HG03103 (cell line): Measurements from ENCODE around the gene UTF1.

ENCODE experiments used
- ATAC-seq: cut with Tn5 transposase; IDR thresholded peaks from one replicate; pipeline ENCODE4 v1.9.1; 2021; ENCODE audit warnings: low read depth; ENCODE audit not compliant: unreplicated experiment

Gene UTF1

DNA sequence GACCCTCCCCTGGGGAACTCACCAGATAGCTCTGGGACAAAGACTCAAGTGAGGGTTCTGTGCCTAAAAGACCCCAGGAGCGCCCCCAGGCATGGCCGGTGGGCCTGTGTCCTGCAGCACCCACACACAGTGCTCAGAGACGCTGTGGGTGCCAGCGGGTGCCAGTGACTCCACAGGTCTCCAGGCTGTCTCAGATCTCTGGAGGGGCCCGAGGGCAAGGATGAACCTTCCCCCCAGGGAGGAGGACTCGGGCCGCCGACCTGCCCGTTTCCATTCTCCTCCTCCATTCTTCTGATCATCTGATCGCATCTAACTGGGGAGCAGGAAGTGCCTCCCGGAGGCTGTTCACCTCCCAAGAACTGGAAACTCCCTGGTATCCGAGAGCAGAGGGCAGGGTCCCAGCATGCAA lies 45.7 kb downstream of the UTF1 start:
- ATAC-seq: peak; percentile 31

DNA sequence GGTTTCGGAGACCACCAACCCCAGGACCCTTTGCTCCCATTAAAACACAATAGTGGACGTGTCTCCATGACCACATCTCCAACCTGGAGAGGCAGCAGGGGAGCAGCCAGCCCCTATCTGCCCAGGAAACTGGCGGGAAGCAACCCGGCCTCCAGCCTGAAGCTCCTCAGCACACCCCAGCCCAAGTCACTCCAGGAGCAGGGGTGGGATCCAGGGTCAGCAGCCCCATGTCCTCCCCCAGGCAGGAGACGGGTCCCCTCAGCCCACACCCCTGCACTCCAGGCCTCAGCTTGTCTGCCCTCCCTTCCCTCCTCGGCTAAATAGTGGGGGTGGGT lies 46.0 kb downstream of the UTF1 start:
- no peak for ATAC-seq

DNA sequence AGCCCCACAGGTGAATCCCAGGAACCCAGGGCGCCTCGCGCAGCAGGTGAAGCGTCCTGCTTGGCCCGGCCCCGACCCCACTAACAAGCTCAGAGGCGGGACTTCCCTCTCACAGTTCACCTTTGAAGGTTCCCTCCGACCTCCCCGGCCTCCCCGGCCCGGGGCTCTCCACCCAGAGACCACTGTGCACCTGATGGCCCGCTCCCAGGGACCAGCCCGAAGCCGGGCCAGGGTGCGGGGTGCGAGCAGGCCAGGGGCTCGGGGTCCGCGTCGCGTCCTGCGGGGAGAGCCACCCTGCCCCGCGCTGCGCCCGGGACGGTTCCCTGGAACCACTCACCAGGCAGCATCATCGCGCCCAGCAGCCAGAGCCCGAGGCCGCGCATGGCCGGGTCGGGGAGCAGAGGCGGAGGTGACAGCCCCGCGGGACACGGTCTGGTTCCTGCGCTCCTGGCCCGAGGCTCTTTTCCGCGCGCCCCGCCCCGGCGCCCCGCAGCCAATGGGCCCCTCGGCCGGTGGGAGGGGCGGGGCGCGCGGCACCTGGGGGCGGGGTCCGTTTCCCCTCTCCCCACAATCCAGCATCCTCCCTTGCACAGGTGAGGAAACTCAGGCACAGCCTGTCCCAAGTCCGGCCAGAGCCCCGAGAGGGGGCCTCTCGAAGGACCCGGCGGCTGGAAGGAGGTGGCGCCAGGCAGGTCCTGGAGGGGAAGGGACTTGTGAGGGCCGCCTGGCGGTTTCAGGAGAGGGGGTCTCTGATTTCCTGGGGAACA lies 46.6 kb downstream of the UTF1 start, which contains the start of gene ADAM8:
Gene ADAM8 (minus strand): TSS at position 434 of the 767 bp plus-strand sequence. CDS start 51 bp downstream, at position 383.
- peak; percentile 41 for ATAC-seq

DNA sequence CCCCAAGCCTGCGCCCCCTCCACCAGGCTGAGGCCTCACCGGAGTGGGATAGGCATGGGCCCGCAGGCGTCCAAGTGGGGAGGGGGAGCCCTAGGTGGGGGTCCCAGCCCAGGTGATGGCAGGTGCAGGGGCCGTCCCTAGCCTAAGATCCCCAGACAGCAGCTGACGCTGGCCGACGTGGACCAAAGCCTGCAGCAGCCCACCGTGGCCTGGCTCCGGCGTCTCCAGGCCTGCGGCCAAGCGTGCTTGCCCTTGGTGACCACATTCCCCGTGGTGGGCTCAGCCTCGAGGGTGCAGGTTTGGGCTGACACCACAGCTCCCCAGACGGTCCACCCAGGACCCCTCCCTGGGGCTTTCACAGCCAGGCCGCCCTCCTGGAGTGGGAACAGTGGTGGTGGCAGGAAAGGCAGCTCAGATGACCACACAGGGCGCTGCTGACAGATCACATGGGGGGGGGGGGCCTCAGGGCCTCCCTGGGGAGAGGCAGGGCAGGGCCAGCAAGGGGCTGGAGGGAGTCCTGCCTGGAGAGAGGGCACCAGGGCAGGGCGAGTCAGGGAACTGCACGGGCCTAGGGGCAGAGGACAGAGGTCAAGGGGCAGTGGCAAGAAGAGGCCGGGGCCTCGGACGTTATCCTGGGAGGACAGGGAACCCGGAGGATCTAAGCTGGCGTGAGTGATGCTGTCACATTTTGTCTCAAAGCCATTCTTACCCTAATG lies 47.4 kb downstream of the UTF1 start:
- ATAC-seq: no peak

DNA sequence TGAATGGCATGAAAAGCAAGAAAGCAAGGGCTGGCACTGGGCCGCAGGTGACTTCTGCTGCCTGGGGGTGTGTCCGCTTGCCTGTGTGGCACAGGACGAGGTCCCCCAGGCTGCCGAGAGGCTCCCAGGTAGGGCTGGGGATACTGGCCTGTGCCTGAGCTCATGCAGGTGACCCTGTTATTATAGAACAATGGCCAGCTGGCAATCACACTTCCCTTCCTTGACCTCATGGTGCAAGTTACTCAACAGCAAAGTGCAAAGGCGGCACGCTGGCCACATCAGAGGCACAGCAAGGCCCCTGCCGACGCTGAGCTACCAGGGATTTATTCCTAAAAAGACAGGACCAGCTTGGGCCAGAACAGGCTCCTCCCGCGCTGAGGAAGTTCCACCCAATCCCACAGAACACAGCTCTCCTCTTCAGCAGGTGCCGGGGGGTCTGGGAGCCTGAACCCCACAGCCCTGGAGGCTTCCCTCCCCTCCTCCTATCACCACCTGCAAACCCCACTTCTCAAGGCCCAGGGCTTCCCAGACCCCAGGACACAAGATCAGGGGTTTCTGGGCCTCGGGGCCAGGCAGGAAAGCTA lies 48.1 kb downstream of the UTF1 start:
- ATAC-seq: no peak

DNA sequence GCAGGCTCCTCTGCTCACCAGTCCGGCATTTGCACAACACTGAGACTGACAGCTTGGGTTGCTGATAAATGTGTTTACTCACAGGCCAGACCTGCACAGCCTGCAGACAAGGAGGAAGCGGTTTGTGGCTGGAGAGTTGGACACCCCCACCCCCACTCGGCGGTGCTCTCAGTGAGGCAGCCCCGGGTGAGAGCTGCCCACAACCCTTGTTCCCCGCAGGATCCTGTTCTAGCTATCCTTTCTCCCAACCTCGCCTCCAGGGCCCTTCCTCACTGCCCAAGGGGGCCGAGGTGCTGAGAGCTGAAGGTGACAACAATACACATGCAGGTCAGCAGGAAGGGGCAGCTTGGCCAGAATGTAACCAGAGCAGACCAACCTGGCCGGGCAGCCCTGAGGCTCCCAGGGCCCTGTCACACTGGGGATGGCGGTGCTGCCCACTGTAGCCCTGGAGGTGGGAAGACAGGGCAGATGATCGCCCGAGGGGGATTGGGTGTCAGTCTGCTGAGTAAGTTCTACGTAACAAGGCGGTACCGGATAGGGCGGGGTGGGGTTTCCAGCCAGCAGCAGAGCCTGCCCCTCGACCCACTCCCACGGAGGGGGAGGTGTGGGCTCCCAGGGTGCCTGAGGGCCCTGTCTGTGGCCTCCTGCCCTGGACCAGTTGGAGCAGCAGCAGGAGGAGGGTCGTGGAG lies 48.7 kb downstream of the UTF1 start:
- peak; percentile 40 for ATAC-seq

DNA sequence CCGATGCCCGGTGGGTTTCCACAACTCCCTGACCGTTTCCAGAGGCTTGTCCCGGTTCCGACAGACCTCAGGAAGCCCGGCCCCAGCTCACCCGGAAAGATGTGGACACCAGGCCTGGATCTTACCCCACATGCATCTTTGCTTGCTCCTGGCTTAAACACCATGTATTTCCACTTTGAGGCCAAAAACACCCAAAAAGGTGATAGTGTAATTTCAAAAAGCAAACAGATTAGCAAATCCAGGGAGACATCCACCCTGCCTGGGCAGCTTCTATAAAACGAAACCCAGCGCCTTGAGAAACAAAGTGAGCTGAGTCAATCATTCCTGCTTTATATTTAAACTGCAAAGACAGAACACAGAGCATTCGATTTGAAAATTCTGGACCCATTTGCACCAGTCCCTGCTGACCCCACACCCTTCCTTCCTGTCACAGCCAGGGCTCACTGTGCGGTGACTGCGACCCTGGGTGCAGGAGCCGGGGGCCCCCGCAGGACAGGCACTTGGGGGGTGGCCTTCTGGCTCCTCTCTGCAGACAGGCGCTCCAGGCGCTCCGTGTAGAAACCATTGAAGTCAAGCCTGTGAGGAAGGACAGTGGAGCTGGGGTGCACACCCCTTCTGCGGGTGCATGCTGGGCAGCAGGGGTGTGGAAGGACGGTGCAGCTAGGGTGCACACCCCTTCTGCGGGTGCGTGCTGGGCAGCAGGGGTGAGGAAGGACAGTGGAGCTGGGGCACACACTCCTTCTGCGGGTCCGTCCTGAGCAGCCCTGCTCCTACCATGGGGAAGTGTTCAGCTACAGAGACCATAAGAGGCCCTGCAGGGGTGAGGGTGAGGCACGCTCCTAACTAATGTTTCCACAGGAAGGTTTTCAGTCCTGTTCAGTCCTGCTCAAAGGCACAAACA lies 49.6 kb downstream of the UTF1 start:
- ATAC-seq: no peak

DNA sequence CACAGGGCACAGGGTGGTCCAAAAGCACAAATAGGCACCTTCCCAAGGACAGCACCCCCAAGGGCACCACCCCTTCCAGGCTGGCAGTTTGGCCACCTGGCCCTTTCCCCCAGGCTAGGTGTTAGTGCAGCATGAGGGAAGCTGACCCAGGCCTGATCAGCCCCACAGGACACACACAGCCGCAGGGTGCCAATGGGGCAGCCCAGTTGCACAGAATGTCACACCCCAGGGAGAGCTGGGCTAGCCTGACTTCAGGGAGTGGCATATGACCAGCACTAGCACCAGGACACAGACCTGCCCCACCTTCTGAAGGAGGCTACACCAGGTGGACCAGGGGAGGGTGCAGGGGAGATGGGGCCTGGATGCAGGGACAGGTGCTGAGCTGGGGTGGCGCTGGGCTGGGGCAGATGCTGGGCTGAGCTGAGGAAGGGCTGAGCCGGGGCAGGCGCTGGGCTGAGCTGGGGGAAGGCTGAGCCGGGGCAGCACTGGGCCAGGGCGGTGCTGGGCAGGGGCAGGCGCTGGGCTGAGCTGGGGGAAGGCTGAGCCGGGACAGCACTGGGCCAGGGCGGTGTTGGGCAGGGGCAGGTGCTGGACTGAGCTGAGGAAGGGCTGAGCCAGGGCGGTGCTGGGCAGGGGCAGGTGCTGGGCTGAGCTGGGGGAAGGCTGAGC lies 50.5 kb downstream of the UTF1 start:
- no peak for ATAC-seq

DNA sequence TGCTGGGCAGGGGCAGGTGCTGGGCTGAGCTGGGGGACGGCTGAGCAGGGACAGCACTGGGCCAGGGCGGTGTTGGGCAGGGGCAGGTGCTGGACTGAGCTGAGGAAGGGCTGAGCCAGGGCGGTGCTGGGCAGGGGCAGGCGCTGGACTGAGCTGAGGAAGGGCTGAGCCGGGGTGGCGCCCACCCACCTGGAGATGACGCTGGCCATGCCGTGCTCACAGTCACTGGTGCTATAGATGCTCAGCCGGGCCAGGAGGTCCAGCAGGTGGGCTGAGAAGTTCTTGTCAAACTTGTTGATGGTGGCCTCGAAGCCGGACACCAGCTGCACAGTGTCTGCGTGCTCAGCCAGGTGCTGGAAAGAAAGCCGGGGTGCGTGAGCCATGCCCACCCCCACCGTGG lies 51.1 kb downstream of the UTF1 start:
- no peak for ATAC-seq
